Hematopoietic multipotent progenitor cell (in vitro differentiated cells): ENCODE data around the gene IRF2BP2. TPM values are rescaled to one million over a fixed set of nuclear protein-coding genes. Genes with fewer than 3 reads are reported as not detected.

Experiments used
- DNase-seq, 3 donors: peaks; one replicate each; pipeline ENCODE4 v3.0.0-alpha.2; 2011 to 2015; ENCODE audit warnings: low read depth in 2 of 3, low spot score in 2 of 3
- total RNA-seq: library from RNA; depleted of rRNA; stranded (reverse); fragments of >200 nt; gene quantifications from one replicate; pipeline ENCODE4 v1.2.3, GENCODE V29; 2012

The IRF2BP2 gene
- total RNA-seq, 1 donor: 365 TPM

DNA sequence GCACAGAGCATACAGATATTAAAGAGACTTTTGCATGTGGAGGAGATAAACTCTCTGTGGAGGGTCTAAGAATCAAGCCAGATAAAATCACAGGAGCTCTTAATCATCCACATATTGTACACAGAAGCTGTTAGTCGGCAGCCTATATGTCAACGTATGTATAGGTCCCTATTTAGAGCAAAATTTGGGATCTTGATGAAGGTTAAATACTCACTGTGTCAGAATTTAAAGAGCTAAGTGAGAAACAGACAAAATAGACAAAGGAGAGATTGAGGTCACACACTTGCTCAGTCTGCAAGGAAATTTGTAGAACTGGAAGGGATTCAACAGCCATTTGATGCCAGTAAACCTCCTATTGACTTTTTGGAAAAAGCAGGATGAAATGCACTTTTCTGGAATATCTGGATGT lies 4.1 kb upstream of the IRF2BP2 start:
- DNase-seq: no peak

DNA sequence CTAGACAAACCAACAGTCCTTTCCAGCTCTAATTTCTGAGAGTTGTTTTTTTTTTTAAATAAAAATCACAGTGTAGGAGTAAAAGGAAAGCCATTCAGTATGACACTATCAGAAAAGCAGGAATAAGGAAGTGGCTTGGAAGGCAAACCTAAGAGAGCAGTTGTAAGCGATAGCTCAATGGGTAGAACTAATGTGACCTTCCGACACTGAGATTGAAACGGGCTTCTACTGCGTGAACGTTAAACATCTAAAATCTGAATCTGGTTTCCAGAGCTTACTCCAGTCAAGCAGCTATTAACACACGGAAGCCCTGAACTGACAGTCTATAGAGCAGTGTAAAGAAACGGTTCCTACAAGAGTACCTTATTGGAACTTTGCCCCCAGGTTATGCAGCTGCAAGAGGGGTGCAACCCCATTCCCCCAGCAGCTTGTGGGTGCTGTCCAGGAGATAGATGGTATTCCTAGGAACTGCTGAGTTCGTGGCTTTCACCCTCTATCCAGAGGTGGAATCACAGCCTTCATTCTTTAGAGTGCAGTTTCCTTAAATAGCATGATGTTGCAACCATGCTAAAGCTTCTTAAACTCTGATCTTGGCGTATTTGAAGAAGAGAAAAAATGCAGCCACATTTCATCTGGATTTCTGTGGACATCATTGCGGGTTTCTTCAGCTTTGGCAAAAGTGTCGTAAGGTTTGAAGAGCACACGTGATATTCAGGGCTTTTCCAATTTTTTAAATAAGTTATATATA lies 3.3 kb upstream of the IRF2BP2 start:
- DNase-seq: peak in 2 of 3 donors; percentile 27 to 42

DNA sequence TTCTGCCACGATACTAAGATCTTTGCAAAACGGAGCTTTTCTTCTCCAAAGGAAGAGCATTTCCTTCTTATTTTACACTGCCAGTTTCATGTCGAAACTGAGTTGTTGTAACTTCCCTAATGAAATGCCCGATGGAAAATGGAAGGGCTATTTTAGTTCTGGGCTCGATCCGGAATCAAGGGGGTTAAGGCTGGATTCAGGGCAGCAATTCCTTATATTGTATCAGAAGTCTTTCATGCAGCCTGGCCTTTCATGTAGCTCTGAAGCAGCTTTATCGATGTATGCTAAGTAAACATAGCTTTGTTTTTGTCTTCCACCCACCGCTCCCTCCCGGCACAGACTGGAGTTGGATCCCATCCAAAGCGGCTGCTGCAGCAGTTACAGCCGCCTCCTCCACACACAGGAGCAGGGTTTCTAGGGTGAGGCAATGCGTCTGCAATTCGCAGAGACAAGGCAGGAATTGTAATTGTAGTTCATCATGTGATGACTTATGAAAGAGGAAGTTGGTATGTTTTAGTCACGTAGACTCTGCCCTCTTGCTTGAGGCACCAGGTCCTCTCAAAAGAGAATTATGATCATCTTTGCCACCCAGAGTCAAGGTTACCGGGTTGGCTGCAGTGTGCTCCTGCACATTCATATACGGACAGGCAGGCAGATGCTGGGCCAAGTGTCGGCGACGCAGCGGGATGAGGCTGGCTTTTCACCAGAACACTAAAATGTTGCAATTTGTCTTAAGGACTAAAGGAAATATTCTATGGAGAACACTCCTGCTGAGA lies 2.6 kb upstream of the IRF2BP2 start:
- peak in 2 of 3 donors; percentile 95 to 97 for DNase-seq

DNA sequence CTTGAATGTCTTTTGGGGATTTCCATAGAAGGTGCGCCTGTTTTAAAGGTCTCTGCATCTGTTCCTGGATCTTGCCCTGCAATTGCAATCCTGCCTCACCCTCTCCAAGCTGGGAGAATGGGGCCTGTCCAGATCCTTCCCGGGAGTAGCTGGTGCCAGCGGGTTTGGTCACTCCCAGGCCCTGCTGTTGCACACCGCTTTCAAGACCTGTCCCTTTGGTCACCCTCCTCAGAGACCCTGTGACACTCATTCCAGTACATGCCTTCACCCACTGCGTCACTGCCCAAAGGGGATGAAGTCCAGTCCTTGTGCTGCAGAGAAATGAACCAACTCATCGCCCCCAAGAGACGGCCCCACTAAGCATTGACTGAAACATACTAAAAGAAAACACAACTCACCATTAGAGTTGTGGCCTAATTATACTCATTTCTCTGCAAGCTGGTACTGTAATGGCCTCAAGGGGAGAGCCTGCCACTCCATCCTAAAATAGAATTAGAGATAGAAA lies 1.9 kb upstream of the IRF2BP2 start:
- no peak for DNase-seq

DNA sequence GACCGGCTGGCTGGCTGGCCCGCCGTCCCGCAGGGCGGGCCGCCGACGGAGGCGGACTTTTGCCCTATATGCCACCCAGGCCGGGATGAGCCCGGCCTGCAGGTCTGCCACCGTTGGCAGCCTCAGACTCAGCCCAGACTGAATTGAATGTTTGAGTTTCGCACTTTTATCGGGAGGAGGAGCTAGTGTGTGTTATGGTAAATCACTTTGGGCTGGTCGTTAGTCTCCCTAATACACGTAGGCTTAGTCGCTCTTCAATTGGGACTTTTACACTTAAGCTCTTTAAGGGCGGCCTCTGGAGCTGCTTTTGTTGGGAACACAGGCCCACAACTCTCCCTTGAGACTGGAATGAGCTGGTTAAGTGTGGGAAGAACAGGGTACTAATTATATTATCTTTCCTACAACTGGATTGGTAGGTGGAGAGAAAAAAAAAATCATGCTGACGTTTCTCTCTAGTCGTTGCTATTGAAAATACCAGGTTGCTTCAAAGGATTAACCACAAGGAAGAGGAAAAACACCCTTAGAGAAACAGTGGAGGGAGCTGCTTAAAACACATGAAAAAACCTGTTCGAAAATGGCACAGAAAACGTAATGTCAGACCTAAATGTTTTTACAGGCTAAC lies 1.4 kb upstream of the IRF2BP2 start:
- peak; percentile 78 to 89 (median 85) for DNase-seq

DNA sequence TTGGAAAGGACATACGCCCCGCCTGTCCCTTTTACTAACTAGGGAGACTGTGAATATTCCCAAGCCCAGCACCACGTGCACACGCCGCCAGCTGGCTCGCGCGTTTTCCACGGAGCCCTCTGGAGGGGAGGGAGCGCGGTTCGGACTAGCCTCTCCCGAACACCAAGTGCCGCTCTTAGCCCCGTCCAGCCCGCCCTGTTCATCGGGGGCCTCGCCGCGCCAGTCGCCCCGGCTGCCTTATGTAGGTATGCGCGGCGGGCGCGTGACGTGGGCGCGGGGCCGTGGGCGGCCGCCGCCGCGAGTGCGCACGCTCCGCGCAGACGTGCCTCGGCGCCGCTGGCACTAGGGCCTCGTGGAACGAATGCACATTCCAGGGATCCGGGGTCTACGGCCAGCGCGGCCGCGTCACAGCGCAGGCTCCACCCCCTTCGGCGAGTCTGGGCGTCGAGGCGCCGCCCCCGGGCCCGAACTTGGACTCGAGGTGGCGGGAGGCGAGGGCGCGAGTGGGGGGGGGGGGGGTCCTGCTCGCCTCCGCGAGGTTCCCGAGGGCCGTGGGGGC lies 767 bp upstream of the IRF2BP2 start:
- peak; percentile 90 to 94 (median 90) for DNase-seq

DNA sequence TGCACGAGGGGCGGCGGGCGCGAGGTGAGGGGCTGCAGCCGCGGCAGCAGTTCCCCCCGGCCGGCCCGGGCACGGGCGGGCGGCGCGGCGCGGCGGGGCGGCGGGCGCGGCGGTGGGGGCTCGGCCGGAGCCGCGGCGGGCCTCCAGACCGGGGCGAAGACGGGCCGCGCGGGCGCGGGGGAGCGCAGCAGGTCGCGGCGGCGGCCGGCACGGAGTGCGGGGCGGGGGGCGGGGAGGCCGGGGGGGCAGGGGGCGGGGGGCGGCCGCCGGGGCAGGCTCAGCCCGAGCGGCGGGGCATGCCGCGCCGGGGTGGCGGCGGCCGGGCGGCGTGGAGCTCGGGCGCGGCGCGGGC lies 311 bp downstream of the IRF2BP2 start:
- no peak for DNase-seq

DNA sequence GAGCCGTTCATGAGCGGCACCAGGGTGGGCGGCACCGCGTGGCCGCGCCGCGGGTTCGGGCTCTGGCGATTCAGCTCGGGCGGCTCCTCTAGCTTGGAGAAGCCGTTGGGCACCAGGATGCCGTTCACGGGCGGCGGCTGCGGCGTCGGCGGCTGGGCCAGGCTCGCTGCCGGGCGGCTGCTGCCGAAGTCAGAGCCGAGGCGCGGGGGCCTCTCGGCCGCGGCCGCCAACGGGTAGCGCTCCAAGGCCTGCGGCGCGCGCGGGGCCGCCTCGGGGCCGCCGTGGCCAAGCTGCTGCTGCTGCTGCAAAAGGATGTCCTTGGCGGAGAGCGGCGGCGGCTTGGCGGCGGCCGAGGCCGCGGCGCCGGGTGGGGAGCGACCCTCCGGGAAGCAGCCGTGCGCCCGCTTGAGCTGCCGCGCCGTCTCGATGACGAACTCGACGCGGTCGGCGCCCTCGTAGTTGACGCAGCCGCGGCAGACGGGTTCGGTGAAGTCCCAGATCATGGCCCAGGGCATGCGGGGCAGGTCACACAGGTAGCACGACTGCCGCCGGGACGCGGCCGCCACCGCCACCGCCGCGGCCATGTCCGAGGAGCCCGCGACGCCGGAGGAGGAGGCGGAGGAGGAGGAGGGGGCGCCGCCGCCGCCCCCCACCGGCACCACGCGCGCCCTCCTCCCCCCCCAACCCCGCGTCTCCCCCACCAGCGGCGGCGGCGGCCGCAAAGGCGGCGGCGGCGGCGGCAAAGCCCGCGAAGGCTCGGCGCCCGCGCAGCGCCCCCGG lies 877 bp downstream of the IRF2BP2 start:
- DNase-seq: peak in 2 of 3 donors; percentile 39 to 64

DNA sequence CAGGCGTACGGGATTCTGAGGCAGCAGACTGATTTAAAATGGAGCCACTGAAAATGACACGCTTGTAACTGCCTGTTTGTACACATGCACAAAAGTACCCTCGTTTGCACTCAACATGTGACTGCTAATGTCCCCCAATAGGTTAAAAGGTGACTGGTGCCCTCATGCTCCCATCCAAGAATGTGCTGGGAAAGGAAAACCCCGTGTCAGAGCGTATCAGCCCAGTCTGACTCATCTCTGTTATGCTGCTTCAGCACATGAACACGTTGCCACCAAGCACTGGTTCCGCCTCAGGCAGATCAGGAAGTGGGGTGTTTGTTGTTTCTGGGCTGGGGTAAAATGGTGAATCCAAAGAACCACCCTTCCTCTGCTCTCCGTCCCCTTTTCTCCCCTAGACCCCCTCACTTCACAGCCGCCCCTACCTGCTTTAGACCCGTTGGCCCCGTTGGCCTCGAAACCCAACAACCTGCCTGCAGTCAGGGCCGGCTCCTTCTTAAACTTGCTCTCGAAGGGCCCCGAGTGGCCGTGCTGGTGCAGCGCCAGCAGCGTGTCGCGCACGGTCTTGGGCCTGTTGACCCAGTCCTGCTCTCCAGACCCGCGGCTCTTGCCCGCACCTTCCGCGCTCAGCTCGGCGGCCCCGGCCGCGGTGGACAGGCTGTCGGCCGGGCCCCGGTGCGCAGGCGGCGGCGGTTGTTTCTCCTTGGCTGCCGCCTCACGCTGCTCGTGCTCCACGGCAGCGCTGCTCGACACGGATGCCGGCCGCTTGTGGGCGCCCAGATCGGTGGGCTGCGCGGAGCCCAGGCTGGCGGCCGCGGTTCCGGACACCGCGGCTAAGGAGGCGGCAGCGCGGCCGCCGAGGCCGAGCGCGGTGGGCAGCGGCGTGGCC lies 1.7 kb downstream of the IRF2BP2 start:
- peak in 2 of 3 donors; percentile 86 to 87 for DNase-seq

DNA sequence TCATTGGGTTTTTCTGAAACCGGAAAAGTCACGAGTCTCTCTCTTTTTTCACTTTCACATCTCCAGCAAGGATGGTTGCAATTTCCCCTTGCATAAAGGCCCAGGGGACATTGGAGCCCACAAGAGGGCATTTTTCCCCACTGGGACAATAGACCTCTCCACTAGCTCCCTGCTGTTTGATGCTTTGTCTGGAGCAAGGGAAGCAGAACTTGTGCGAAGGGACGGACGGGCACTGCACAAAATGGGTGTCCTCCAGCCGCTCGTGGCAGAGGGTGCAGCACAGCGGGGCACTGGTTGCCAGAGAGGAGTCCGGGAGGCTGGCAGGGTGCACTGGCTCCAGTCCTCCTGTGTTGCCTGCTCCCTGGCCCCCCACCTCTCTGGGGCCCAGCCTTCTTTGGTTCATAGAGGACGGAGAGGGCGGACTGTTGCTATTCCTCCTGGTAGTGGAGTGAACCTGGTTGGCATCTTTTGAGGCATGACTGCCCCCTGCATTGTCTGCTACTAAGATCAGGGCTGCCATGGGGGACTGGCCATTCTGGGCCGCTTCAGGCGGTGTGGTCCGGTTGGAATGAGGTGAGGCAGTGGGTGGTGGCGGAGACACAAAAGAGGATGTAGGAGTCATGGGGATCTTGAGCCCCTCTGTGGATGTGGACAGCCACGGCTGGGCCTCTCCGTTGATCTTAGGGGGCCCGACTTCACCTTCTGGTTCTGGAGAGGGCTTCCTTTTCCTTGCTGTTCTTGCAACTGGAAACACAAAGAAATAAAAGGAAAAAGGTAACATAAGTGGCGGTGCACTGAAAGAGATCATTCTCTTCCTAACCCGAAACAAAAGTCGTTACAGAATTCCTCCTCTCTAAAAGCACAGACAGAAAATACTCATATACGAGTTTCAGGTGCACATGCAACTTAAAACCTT lies 2.6 kb downstream of the IRF2BP2 start:
- peak in 2 of 3 donors; percentile 13 to 34 for DNase-seq

DNA sequence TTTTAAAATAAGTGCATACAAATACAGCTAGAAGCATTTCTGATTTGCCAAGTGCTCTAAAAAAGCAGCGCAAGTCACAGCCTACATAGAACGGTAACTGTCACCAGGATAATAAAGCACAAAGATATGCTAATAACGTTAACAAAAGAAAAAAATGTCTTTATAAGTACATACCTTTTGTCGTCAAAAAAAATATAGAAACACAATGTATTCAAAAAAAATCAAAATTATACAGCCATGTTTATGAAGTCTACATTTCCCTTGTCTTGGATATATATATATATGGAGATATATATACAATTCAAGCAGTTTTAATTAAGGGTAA lies 3.2 kb downstream of the IRF2BP2 start:
- DNase-seq: no peak

DNA sequence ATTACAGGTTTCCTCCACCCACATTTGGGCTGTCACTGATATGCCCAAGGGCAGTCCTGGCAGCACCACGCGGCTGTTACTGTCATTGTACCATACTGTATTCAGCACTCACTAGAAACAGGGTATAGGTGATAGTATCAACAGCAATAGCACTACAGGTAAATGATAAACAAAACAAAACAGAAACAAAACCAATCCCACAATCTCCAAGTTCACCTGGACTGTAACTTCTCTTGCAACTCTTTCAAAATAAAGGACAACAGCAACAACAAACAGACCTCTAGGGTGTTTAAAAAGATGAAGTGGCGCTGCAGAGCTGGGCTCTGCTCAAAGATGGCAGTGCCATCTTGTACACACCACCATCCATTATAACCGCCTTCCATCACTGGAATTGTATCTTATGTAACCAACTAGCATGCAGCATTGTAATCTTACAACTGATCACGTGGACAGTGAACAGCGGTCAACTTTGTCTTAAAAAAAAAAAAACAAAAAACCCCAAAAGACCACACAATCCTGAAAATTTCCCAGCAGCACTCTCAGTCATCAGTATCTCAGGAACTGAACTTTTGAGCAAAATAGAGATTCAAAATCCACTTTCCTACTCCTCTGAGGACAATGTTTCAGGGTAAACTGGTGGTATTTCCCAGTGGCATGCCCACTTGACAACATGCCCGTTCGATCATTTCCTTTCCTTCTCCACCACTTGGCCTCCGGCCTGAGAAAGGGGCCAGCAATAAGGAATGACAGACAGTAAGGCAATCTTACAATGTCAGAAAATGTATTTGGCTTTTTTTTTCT lies 3.8 kb downstream of the IRF2BP2 start:
- peak in 2 of 3 donors; percentile 57 to 62 for DNase-seq

DNA sequence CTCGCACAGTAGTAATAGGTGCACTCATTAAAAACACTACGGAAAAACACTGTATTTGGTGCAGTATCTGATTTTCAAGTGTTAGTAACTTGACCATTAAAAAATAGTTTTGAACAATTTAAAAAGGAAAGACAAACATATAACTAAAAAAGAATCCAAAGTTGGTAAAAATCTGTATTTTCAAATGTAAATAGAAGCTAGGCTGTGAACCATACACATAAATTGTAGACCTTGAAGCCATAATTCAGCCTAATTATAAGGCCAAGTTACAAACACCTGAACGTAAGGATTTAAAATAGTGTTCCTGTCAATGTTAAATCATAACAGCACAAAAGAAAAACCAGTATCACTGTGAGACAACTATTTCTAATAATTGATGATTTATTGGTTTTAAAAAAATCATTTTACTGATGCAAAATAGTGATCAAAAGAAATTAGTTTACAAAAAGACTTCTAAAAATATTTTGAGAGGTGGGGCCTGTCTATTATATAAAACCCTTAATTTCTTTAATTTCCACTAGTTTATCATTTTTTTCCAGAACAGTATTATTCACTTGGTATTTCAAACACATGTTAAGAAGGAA lies 4.5 kb downstream of the IRF2BP2 start:
- no peak for DNase-seq

DNA sequence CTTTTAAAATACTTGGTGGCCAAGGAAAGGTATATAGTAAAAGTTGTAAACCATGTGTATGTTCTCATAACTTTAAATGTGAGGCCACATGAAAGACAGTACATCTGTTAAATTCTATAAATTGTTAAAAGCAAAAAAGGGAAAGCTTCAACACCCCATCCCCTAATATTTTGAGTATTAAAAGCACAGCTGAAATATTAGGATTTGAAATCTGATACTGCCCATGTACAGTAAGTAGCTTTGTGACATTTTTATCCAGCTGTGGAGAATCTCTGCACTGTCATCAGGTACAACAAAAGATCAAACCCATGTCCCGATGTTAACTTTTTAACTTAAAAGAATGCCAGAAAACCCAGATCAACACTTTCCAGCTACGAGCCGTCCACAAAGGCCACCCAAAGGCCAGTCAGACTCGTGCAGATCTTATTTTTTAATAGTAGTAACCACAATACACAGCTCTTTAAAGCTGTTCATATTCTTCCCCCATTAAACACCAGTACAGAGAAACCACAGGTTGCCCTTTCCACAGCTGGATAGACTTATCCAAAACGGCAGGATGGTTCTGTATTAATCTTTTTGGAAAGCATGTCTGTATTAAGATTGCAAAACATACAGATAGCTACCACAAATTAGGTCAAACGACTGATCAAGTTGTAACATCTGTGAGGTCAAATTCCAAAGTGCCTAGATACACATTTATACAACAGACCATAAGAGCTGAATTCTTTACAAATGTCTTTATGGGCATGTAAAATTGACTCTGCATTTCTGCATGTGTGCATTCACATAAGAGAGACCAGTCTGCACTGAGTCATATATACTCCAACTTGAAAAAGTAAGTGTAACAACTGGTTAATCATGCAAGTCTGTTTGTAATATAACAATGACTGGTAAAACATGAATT lies 5.2 kb downstream of the IRF2BP2 start:
- DNase-seq: peak in 2 of 3 donors; percentile 16 to 42

DNA sequence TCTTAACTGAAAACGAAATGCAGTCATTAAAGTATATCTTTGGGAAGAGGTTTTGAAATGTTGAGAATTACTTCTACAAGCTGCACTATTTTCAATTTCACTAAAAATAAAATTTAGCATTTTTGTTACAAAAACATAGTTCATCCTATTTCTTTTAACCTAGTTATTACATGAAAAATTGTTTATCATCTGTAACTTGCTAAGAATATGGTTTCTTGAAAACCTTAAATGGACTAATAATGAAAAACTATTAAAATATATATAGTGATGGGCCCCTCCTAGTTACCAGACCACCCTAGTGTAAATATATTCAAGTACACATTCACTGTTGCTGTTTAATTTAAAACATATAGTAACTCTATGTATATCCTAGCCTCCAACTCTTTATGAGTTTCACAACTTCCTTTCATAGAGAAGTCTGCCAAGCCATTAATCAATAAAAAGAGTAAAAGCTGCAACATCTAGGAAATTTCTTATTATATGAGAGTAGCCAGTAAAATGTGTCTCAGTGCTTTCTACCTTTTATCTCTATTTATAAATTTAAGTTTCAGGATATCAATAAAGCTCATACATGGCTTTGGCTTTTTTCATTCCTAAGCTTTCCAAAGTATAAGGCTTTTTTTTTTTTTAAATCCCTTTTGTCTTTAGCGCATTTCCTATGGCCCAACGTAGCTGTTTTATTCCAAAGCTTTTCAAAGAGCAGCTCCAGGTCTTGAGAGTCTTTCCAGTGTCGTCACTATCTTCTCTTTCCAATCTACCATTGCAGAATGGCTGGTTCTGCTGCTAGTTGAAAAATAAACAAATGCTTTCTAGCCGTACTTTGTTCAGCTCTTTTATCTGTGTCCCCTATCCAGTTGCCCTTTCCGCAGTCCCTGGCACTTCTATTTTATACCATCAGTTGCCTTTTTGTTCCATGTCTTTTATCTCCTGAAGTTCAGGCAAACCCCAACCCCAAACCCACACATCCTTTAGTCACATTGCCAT lies 6.5 kb downstream of the IRF2BP2 start:
- DNase-seq: peak in 2 of 3 donors; percentile 24 to 56
